Heart right ventricle (tissue), 16 donors: ENCODE data around the gene NCKAP5. TPM values are rescaled to one million over a fixed set of nuclear protein-coding genes. Genes with fewer than 3 reads are reported as not detected.

Experiments
- ATAC-seq, 8 donors: fragments of 200-7000 bp; cut with Tn5 transposase; one replicate each; pipeline ENCODE4 v1.9.1; 2020; ENCODE audit warnings: mild to moderate bottlenecking in 8 of 8, moderate library complexity in 8 of 8, moderate number of reproducible peaks in 1 of 8
- DNase-seq, 2 donors: peaks; one replicate each; pipeline ENCODE4 v3.0.0-alpha.2; 2020
- H3K27ac ChIP-seq, 10 donors: fragments of 200-600 bp; sonication (generic) in 2 of 10; one replicate each; pipeline versions ENCODE4 v1.5.0 to v1.8.0; 2020 to 2022; ENCODE audit warnings: mild to moderate bottlenecking in 3 of 10
- H3K27me3 ChIP-seq, 7 donors: fragments of 200-600 bp; one replicate each; pipeline ENCODE4 v1.8.0; 2021 to 2022; ENCODE audit warnings: mild to moderate bottlenecking in 2 of 7
- H3K36me3 ChIP-seq, 9 donors: fragments of 200-600 bp; sonication (generic) in 1 of 9; one replicate each; pipeline versions ENCODE4 v1.5.0 to v1.8.0; 2020 to 2022; ENCODE audit warnings: mild to moderate bottlenecking in 2 of 9
- H3K4me1 ChIP-seq, 9 donors: fragments of 200-600 bp; sonication (generic) in 1 of 9; one replicate each; pipeline versions ENCODE4 v1.5.0 to v1.8.0; 2020 to 2022; ENCODE audit warnings: mild to moderate bottlenecking in 4 of 9
- H3K4me3 ChIP-seq, 10 donors: fragments of 200-600 bp; sonication (generic) in 2 of 10; one replicate each; pipeline versions ENCODE4 v1.5.0 to v1.8.0; 2020 to 2022; ENCODE audit warnings: mild to moderate bottlenecking in 7 of 10, moderate library complexity in 2 of 10
- H3K9me3 ChIP-seq, 11 donors: fragments of 200-600 bp in 10 of 11; sonication (generic) in 2 of 11; one replicate each; pipeline versions ENCODE4 v1.5.0 to v1.8.0; 2013 to 2022; ENCODE audit warnings: mild to moderate bottlenecking in 2 of 11, control low read depth in 1 of 11, moderate library complexity in 1 of 11
- CTCF ChIP-seq, 9 donors: fragments of 200-600 bp; sonication (generic) in 2 of 9; IDR thresholded peaks; one replicate each; pipeline versions ENCODE4 v1.5.0 to v1.8.0; 2021 to 2022; ENCODE audit warnings: antibody characterized with exemption in 9 of 9, mild to moderate bottlenecking in 5 of 9, moderate library complexity in 1 of 9
- WGBS, 2 donors: extraction: QIAGEN DNeasy Blood & Tissue Kit; methylation state at CpG; one replicate each; pipeline ENCODE4 v1.1.7; 2013; ENCODE audit warnings: inconsistent platforms in 1 of 2; 5-methylcytosine and 5-hydroxymethylcytosine counted together
- intact Hi-C, 10 donors: fragments of 100-400 bp; cut with DNase I; formaldehyde crosslinking; loops; one replicate each; pipeline versions ENCODE4 v1.11.1 to v1.14.2; 2022
- polyA plus RNA-seq, 2 donors: library from polyadenylated mRNA; stranded (reverse); fragments of 200-250 nt; gene quantifications; one replicate each; pipeline ENCODE4 v1.2.3, GENCODE V29; 2013
- total RNA-seq, 10 donors: library from RNA; stranded (reverse); fragmentation: NEBNext Ultra II Directional in 3 of 10; extraction: Animal tissue kit (Norgen Biotek cat#: 25700) in 3 of 10; gene quantifications; one replicate each; pipeline versions ENCODE4 v1.2.1 to v1.2.4, GENCODE V29; 2021 to 2023
- donor health status: Arrhythmogenic right ventricular cardiomyopathy.
- donor health status: ischemic (EF 13 %, LVEDD 7.1; RV severe dilation, severe dysfunction).
- donor health status: healthy with polysubstance abuse.
- donor health status: DM: no; HTN: yes; CAD: no.
- donor health status: DM: no; HTN: no; CAD: no.
- donor health status: ischemic (EF 25% LVEDD 6.9; RV normal size, moderate dysfunction).
- donor health status: ischemic (EF 25% LVEDD 5.7; RV mildly dilated, moderate dysfunction).
- donor health status: healthy.
- donor health status: DM: yes; HTN: yes; CAD: no.
- donor health status: Ischemic cardiomyopathy.
- donor health status: ischemic (EF 35%, LVEDD 5.7; RV mildly dilated, moderate dysfunction).
- donor health status: nonischemic (EF 11% LVEDD 7.7; RV severe dilation, severe dysfunction).
- donor health status: DM: yes; HTN: yes; CAD: no.
- donor health status: PGD.
- donor health status: ischemic (EF 29% LVEDD 5.4; RV normal size, mild dysfunction).
- donor health status: nonischemic (EF 23%, LVEDD 6.1; RV moderate dilation, normal function).

Gene NCKAP5
- total and polyA plus RNA-seq, 12 donors = 0.57 to 11.7 (median 6.2) TPM

- no peak for TF ChIP-seq CTCF (IDR thresholded peaks at IDR 0.05)
- ATAC-seq (no peak), DNase-seq (no peak)
- Histone ChIP-seq H3K9me3 (no peaks in the 10 kb centered on the region), H3K36me3 (no peaks in the 10 kb centered on the region), H3K4me1 (no peaks in the 10 kb centered on the region), H3K27ac (no peak overlapping the region), H3K4me3 (no peak overlapping the region), H3K27me3 (no peaks in the 10 kb centered on the region)
- intact Hi-C loops = no loop called here
- WGBS, 2 donors = 93 to 94% methylated on average over 2 of the region's 2 CpGs
These were observed 262.0 kb downstream of the NCKAP5 start for GRCh38 chr2:133306236-133306635.

- no peak overlapping the region for H3K4me3 ChIP-seq
- no peaks in the 10 kb centered on the region for H3K4me1 ChIP-seq
- 66 to 93% methylated on average over 3 of the region's 3 CpGs for WGBS, 2 donors
- no peak for TF ChIP-seq CTCF (IDR thresholded peaks at IDR 0.05)
- no peak overlapping the region for H3K27ac ChIP-seq
- intact Hi-C loops = no loop called here
- no peak for ATAC-seq
- H3K9me3 ChIP-seq = no peaks in the 10 kb centered on the region
- no peaks in the 10 kb centered on the region for H3K27me3 ChIP-seq
- no peak for DNase-seq
- H3K36me3 ChIP-seq = no peaks in the 10 kb centered on the region
These were observed 263.9 kb downstream of the NCKAP5 start for GRCh38 chr2:133304344-133304743.

GRCh38 chr2:133303150-133303549, 265.1 kb downstream of the NCKAP5 start:
- 70 to 81% methylated on average over 1 of the region's 1 CpG for WGBS, 2 donors

GRCh38 chr2:133296401-133296800, 271.9 kb downstream of the NCKAP5 start:
- TF ChIP-seq CTCF (IDR thresholded peaks at IDR 0.05) = no peak
- H3K36me3 ChIP-seq = no peaks in the 10 kb centered on the region
- ATAC-seq (no peak), DNase-seq (no peak)
- no peaks in the 10 kb centered on the region for H3K27me3 ChIP-seq
- H3K4me3 ChIP-seq = no peak overlapping the region
- H3K4me1 ChIP-seq = peaks cover 0 to 4% (median 0%) of the 10 kb centered on the region in 9 donors
- H3K27ac ChIP-seq = no peak overlapping the region
- no peaks in the 10 kb centered on the region for H3K9me3 ChIP-seq
- intact Hi-C loops = no loop called here

More at GRCh38 chr2:133303150-133303549, 265.1 kb downstream of the NCKAP5 start:
- ATAC-seq (no peak), DNase-seq (no peak)
- H3K27ac ChIP-seq = no peak overlapping the region
- no peak overlapping the region for H3K4me3 ChIP-seq
- H3K36me3 ChIP-seq = no peaks in the 10 kb centered on the region
- no peaks in the 10 kb centered on the region for H3K27me3 ChIP-seq
- H3K4me1 ChIP-seq = no peaks in the 10 kb centered on the region
- intact Hi-C loops = no loop called here
- H3K9me3 ChIP-seq = no peaks in the 10 kb centered on the region
- TF ChIP-seq CTCF (IDR thresholded peaks at IDR 0.05) = no peak
